ENCODE measurements around the gene CD59.

DNA sequence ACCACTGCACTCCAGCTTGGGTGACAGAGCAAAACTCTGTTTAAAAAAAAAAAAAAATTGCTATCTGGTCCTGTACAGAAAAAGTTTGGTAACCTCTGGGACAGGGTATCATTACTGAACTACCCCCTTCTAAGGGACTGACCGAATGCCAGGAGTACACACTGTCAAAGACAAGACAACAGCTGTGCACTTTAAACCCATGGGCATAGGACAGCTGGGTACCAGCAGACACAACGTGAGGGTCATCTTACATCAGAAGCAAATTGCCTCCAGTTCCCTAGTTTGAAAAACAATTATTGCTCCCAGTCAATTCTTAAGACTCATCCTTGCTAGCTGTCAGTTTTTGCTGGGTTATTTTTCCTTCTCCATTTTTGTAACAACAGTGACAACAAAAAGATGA is 17.8 kb downstream of the CD59 start:
- TF ChIP-seq POLR2A (IDR thresholded peaks at IDR 0.05): no peak
- TF ChIP-seq, protein P1, sequence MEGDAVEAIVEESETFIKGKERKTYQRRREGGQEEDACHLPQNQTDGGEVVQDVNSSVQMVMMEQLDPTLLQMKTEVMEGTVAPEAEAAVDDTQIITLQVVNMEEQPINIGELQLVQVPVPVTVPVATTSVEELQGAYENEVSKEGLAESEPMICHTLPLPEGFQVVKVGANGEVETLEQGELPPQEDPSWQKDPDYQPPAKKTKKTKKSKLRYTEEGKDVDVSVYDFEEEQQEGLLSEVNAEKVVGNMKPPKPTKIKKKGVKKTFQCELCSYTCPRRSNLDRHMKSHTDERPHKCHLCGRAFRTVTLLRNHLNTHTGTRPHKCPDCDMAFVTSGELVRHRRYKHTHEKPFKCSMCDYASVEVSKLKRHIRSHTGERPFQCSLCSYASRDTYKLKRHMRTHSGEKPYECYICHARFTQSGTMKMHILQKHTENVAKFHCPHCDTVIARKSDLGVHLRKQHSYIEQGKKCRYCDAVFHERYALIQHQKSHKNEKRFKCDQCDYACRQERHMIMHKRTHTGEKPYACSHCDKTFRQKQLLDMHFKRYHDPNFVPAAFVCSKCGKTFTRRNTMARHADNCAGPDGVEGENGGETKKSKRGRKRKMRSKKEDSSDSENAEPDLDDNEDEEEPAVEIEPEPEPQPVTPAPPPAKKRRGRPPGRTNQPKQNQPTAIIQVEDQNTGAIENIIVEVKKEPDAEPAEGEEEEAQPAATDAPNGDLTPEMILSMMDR (IDR thresholded peaks at IDR 0.05 in 4 of 5, conservative IDR thresholded peaks at IDR 0.05 in 1 of 5): no peak
